Liver (tissue), 9 donors: ENCODE measurements around the gene IRS1. TPM values are rescaled to one million over a fixed set of nuclear protein-coding genes. Genes with fewer than 3 reads are reported as not detected.

Source experiments
- DNase-seq: peaks from one replicate; pipeline ENCODE4 v3.0.0-alpha.2; 2017; ENCODE audit warnings: low spot score
- H3K27ac ChIP-seq, 2 donors: one replicate each; pipeline ENCODE4 v1.7.0; 2013; ENCODE audit warnings: inconsistent platforms in 2 of 2, low read length in 2 of 2, control low read depth in 1 of 2, low read depth in 1 of 2, mild to moderate bottlenecking in 1 of 2
- H3K27me3 ChIP-seq, 4 donors: one replicate each; pipeline versions ENCODE4 v1.6.1 to v1.7.0; 2013; ENCODE audit warnings: low read length in 3 of 4, inconsistent platforms in 1 of 4, mild to moderate bottlenecking in 1 of 4, moderate library complexity in 1 of 4; ENCODE audit not compliant: control insufficient read depth in 4 of 4, insufficient read depth in 4 of 4
- H3K36me3 ChIP-seq, 4 donors: one replicate each; pipeline versions ENCODE4 v1.6.1 to v1.7.0; 2013; ENCODE audit warnings: low read length in 3 of 4, mild to moderate bottlenecking in 3 of 4, low read depth in 1 of 4, moderate library complexity in 1 of 4; ENCODE audit not compliant: control insufficient read depth in 4 of 4, insufficient read depth in 3 of 4
- H3K4me1 ChIP-seq, 4 donors: one replicate each; pipeline versions ENCODE4 v1.6.1 to v1.7.0; 2013; ENCODE audit warnings: low read length in 3 of 4, mild to moderate bottlenecking in 3 of 4, moderate library complexity in 1 of 4; ENCODE audit not compliant: control insufficient read depth in 4 of 4, insufficient read depth in 4 of 4
- H3K4me3 ChIP-seq, 3 donors: one replicate each; pipeline versions ENCODE4 v1.6.1 to v1.7.0; 2013; ENCODE audit warnings: low read length in 3 of 3, control low read depth in 1 of 3, low read depth in 1 of 3, mild to moderate bottlenecking in 1 of 3
- H3K9ac ChIP-seq, 2 donors: one replicate each; pipeline ENCODE4 v1.7.0; 2013; ENCODE audit warnings: low read length in 2 of 2, mild to moderate bottlenecking in 2 of 2, moderate library complexity in 2 of 2, control low read depth in 1 of 2, low read depth in 1 of 2
- H3K9me3 ChIP-seq, 4 donors: one replicate each; pipeline versions ENCODE4 v1.6.1 to v1.7.0; 2013; ENCODE audit warnings: low read length in 3 of 4; ENCODE audit not compliant: control insufficient read depth in 4 of 4
- HNF4A ChIP-seq, 2 donors: conservative IDR thresholded peaks; 2 replicates each; pipeline ENCODE4 v1.6.1; 2016; ENCODE audit warnings: antibody characterized with exemption in 2 of 2, mild to moderate bottlenecking in 2 of 2
- NR2F2 ChIP-seq: IDR thresholded peaks from 2 replicates; pipeline ENCODE4 v1.6.1; 2016; ENCODE audit warnings: antibody characterized with exemption
- RAD21 ChIP-seq, 2 donors: IDR thresholded peaks; 2 replicates each; pipeline ENCODE4 v1.6.1; 2016; ENCODE audit warnings: antibody characterized with exemption in 2 of 2, mild to moderate bottlenecking in 2 of 2
- RXRA ChIP-seq, 2 donors: IDR thresholded peaks; 2 replicates each; pipeline ENCODE4 v1.6.1; 2017 to 2018; ENCODE audit warnings: antibody characterized with exemption in 2 of 2, mild to moderate bottlenecking in 1 of 2
- SP1 ChIP-seq: IDR thresholded peaks from 2 replicates; pipeline ENCODE4 v1.6.1; 2018; ENCODE audit warnings: antibody characterized with exemption, mild to moderate bottlenecking
- TAF1 ChIP-seq: conservative IDR thresholded peaks from 2 replicates; pipeline ENCODE4 v1.6.1; 2016; ENCODE audit warnings: antibody characterized with exemption, mild to moderate bottlenecking
- YY1 ChIP-seq: IDR thresholded peaks from 2 replicates; pipeline ENCODE4 v1.6.1; 2016; ENCODE audit warnings: antibody characterized with exemption, mild to moderate bottlenecking
- WGBS: extraction: QIAGEN DNeasy Blood & Tissue Kit; methylation state at CpG from one replicate; pipeline ENCODE4 v1.1.7; 2013; 5-methylcytosine and 5-hydroxymethylcytosine counted together
- polyA plus RNA-seq, 2 donors: library from polyadenylated mRNA; stranded (reverse) in 1 of 2; unstranded in 1 of 2; fragments of 200-250 nt in 1 of 2; fragments of >200 nt in 1 of 2; fragmentation: Nextera tagmentation in 1 of 2; extraction: Ambion mirVana in 1 of 2; gene quantifications; one replicate each; pipeline versions ENCODE4 v1.2.1 to v1.2.3, GENCODE V29; 2013 to 2015
- total RNA-seq, 2 donors: library from RNA; depleted of rRNA; stranded (reverse); fragments of >200 nt; gene quantifications; one replicate each; pipeline ENCODE4 v1.2.3, GENCODE V29; 2014
- TF ChIP-seq, protein P1 (sequence below): fragments of 150-350 bp; IDR thresholded peaks from 2 replicates; pipeline ENCODE4 v1.5.1; 2017; ENCODE audit warnings: improper control_type of control experiment, low read depth, low read length; ENCODE audit not compliant: missing input control
- TF ChIP-seq, protein P2 (sequence below): IDR thresholded peaks from 2 replicates; pipeline ENCODE4 v1.6.1; 2016; ENCODE audit warnings: antibody characterized with exemption
- TF ChIP-seq, protein P3 (sequence below): IDR thresholded peaks from 2 replicates; pipeline ENCODE4 v1.6.1; 2016; ENCODE audit warnings: antibody characterized with exemption
- donor health status: healthy.
- donor health status: healthy.
- donor health status: healthy.
- donor health status: healthy.
- donor health status: healthy.

Gene IRS1
- total and polyA plus RNA-seq, 4 donors, result 7.4 to 11.6 (median 8.6) TPM

- no peak for DNase-seq
- peak overlapping the region; percentile 23 to 31 for H3K27ac ChIP-seq
Measured at GRCh38 chr2:226730481-226730880, 69.1 kb downstream of the IRS1 start.

GRCh38 chr2:226728996-226729395, 70.6 kb downstream of the IRS1 start:
- DNase-seq, result no peak
- Histone ChIP-seq H3K9ac (no peak overlapping the region), H3K4me1 (peaks cover 4 to 27% (median 12%) of the 10 kb centered on the region in 4 donors), H3K4me3 (no peak overlapping the region), H3K27ac (no peak overlapping the region), H3K36me3 (no peaks in the 10 kb centered on the region), H3K27me3 (no peaks in the 10 kb centered on the region), H3K9me3 (no peaks in the 10 kb centered on the region)
- no peak for TF ChIP-seq TAF1
- TF ChIP-seq, protein P1, sequence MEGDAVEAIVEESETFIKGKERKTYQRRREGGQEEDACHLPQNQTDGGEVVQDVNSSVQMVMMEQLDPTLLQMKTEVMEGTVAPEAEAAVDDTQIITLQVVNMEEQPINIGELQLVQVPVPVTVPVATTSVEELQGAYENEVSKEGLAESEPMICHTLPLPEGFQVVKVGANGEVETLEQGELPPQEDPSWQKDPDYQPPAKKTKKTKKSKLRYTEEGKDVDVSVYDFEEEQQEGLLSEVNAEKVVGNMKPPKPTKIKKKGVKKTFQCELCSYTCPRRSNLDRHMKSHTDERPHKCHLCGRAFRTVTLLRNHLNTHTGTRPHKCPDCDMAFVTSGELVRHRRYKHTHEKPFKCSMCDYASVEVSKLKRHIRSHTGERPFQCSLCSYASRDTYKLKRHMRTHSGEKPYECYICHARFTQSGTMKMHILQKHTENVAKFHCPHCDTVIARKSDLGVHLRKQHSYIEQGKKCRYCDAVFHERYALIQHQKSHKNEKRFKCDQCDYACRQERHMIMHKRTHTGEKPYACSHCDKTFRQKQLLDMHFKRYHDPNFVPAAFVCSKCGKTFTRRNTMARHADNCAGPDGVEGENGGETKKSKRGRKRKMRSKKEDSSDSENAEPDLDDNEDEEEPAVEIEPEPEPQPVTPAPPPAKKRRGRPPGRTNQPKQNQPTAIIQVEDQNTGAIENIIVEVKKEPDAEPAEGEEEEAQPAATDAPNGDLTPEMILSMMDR, result no peak
- no peak for TF ChIP-seq NR2F2
- TF ChIP-seq, protein P2, sequence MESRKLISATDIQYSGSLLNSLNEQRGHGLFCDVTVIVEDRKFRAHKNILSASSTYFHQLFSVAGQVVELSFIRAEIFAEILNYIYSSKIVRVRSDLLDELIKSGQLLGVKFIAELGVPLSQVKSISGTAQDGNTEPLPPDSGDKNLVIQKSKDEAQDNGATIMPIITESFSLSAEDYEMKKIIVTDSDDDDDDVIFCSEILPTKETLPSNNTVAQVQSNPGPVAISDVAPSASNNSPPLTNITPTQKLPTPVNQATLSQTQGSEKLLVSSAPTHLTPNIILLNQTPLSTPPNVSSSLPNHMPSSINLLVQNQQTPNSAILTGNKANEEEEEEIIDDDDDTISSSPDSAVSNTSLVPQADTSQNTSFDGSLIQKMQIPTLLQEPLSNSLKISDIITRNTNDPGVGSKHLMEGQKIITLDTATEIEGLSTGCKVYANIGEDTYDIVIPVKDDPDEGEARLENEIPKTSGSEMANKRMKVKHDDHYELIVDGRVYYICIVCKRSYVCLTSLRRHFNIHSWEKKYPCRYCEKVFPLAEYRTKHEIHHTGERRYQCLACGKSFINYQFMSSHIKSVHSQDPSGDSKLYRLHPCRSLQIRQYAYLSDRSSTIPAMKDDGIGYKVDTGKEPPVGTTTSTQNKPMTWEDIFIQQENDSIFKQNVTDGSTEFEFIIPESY, result no peak
- no peak for TF ChIP-seq YY1
- TF ChIP-seq, protein P3, sequence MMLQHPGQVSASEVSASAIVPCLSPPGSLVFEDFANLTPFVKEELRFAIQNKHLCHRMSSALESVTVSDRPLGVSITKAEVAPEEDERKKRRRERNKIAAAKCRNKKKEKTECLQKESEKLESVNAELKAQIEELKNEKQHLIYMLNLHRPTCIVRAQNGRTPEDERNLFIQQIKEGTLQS, result no peak
- TF ChIP-seq HNF4A (conservative IDR thresholded peaks at IDR 0.05), result no peak
- 100% methylated on average over 1 of the region's 1 CpG for WGBS

More at GRCh38 chr2:226730481-226730880, 69.1 kb downstream of the IRS1 start:
- Histone ChIP-seq H3K9ac (no peak overlapping the region), H3K4me3 (no peak overlapping the region), H3K9me3 (no peaks in the 10 kb centered on the region), H3K4me1 (peaks cover 8 to 42% (median 21%) of the 10 kb centered on the region in 4 donors), H3K36me3 (peaks cover 0 to 3% (median 0%) of the 10 kb centered on the region in 4 donors), H3K27me3 (no peaks in the 10 kb centered on the region)
- TF ChIP-seq RXRA (IDR thresholded peaks at IDR 0.05), result peak; percentile 28 to 38
- TF ChIP-seq HNF4A (conservative IDR thresholded peaks at IDR 0.05), result peak in 1 of 2 donors; percentile 21
- TF ChIP-seq, protein P1, result peak; percentile 52
- TF ChIP-seq, protein P2, result no peak
- peak; percentile 8 for TF ChIP-seq SP1
- TF ChIP-seq RAD21 (IDR thresholded peaks at IDR 0.05), result peak; percentile 87 to 89
- 48% methylated on average over 4 of the region's 4 CpGs for WGBS
